Kidney (tissue), 14 donors: ENCODE measurements around the gene PPARA. TPM values are rescaled to one million over a fixed set of nuclear protein-coding genes. Genes with fewer than 3 reads are reported as not detected.

Experiments used
- DNase-seq, 5 donors: peaks; one replicate each; pipeline ENCODE4 v3.0.0-alpha.2; 2013 to 2020
- FAIRE-seq: peaks from 2 replicates; lab custom pipeline; 2012; peaks lifted over from hg19 to GRCh38; lab: Jason Lieb, UNC
- H3K27ac ChIP-seq, 2 donors: one replicate each; pipeline ENCODE4 v1.7.0; 2013; ENCODE audit warnings: low read depth in 2 of 2, low read length in 2 of 2, inconsistent platforms in 1 of 2
- H3K27me3 ChIP-seq: one replicate; pipeline ENCODE4 v1.7.1; 2013; ENCODE audit warnings: low read length, inconsistent platforms; ENCODE audit not compliant: control insufficient read depth, insufficient read depth
- H3K36me3 ChIP-seq, 3 donors: one replicate each; pipeline versions ENCODE4 v1.7.0 to v1.7.1; 2013; ENCODE audit warnings: low read length in 3 of 3, control low read depth in 1 of 3, inconsistent platforms in 1 of 3; ENCODE audit not compliant: insufficient read depth in 3 of 3, control insufficient read depth in 2 of 3
- H3K4me1 ChIP-seq, 3 donors: one replicate each; pipeline versions ENCODE4 v1.7.0 to v1.7.1; 2013; ENCODE audit warnings: low read length in 3 of 3, inconsistent platforms in 1 of 3, low read depth in 1 of 3; ENCODE audit not compliant: control insufficient read depth in 2 of 3, insufficient read depth in 2 of 3
- H3K4me3 ChIP-seq, 3 donors: one replicate each; pipeline versions ENCODE4 v1.7.0 to v1.8.1; 2013; ENCODE audit warnings: low read length in 3 of 3, control low read depth in 1 of 3, inconsistent platforms in 1 of 3
- H3K9ac ChIP-seq, 3 donors: one replicate each; pipeline versions ENCODE4 v1.7.0 to v1.7.1; 2013; ENCODE audit warnings: low read length in 3 of 3, control low read depth in 1 of 3, inconsistent platforms in 1 of 3
- H3K9me3 ChIP-seq, 3 donors: one replicate each; pipeline versions ENCODE4 v1.7.0 to v1.7.1; 2013; ENCODE audit warnings: low read length in 3 of 3, control low read depth in 1 of 3, inconsistent platforms in 1 of 3; ENCODE audit not compliant: control insufficient read depth in 2 of 3, insufficient read depth in 1 of 3
- intact Hi-C: fragments of 100-400 bp; cut with DNase I; formaldehyde crosslinking; loops from one replicate; pipeline ENCODE4 v1.11.1; 2022
- polyA plus RNA-seq: library from polyadenylated mRNA; stranded (reverse); fragments of 350-450 nt; fragmentation: Illumina TruSeq; extraction: RNeasy Lipid Tissue Mini Kit (QIAGEN cat#74804); gene quantifications from one replicate; pipeline ENCODE4 v1.2.3, GENCODE V29; 2014; ENCODE audit warnings: low read depth, low replicate concordance; ENCODE audit not compliant: insufficient read depth
- total RNA-seq: library from RNA; stranded (reverse); fragmentation: NEBNext Ultra II Directional; extraction: Animal tissue kit (Norgen Biotek cat#: 25700); gene quantifications from one replicate; pipeline ENCODE4 v1.2.1, GENCODE V29; 2021
- TF ChIP-seq, protein P1 (sequence below): IDR thresholded peaks from 3 replicates; pipeline ENCODE4 v1.5.1; 2012; ENCODE audit warnings: mild to moderate bottlenecking, moderate library complexity, borderline replicate concordance; ENCODE audit not compliant: insufficient read depth; ENCODE audit errors: extremely low read depth
- donor health status: control.
- donor health status: control.
- donor health status: control.
- donor health status: control.
- donor health status: control.
- donor health status: DM: yes; HTN: yes; CAD: no.
- donor health status: Normal renal cell carcinoma (clear cell type).

Gene PPARA
- total and polyA plus RNA-seq, 2 donors from 2014 or later, result 15.8 to 36.8 TPM

DNA sequence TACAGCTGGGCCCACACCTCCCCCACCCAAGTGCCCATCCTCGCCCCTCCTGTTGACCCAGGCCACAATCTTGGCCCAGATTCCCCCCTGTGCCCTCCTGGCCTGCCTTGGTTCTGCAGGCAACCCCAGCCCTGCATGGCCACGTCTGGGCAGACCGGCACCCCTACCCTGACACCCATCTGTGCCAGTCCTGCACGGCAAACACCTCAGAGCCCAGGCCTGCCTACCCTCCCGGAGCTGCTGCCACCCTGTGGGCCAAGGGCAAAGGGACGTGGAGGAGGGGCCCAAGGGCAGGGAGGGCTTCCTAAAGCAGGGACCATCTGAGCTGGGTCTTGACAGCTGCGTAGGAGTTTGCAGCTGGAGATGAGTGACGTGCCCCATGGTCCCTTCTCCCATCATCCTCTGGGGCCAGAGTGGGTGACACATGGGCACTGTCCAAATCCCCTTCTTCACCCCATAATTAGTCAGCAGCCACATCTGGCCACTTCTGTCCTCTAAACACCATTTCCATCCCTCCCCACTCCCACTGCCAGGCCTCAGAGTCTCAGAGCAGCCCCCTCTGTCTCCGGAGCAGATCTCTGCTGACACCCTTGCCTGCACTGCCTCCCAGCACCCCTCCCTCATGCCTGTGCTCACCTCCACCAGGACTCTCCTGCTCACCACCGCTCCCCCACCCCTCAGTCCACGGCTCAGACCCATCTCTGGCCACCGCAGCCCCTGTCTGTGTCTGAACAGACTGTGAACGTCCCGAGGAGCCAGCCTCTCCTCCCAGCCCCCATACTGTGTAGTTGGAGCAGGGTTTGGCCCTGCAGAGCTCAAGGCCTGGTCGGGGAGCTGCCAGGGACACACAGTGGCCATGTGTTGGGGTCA, 35.6 kb upstream of the PPARA start:
- H3K27ac ChIP-seq, result peak overlapping the region; percentile 56 to 71
- H3K36me3 ChIP-seq, result peaks cover 0 to 25% (median 7%) of the 10 kb centered on the region in 3 donors
- H3K9me3 ChIP-seq, result no peaks in the 10 kb centered on the region
- no peak for FAIRE-seq
- no peak overlapping the region for H3K9ac ChIP-seq
- peaks cover 0 to 46% (median 22%) of the 10 kb centered on the region in 3 donors for H3K4me1 ChIP-seq
- H3K4me3 ChIP-seq, result no peak overlapping the region
- intact Hi-C loops, result loop anchor here (5.0 kb wide), 1 partner anchor 112 kb away; no protein-coding TSS in a partner anchor
- DNase-seq, result no peak
- TF ChIP-seq, protein P1, sequence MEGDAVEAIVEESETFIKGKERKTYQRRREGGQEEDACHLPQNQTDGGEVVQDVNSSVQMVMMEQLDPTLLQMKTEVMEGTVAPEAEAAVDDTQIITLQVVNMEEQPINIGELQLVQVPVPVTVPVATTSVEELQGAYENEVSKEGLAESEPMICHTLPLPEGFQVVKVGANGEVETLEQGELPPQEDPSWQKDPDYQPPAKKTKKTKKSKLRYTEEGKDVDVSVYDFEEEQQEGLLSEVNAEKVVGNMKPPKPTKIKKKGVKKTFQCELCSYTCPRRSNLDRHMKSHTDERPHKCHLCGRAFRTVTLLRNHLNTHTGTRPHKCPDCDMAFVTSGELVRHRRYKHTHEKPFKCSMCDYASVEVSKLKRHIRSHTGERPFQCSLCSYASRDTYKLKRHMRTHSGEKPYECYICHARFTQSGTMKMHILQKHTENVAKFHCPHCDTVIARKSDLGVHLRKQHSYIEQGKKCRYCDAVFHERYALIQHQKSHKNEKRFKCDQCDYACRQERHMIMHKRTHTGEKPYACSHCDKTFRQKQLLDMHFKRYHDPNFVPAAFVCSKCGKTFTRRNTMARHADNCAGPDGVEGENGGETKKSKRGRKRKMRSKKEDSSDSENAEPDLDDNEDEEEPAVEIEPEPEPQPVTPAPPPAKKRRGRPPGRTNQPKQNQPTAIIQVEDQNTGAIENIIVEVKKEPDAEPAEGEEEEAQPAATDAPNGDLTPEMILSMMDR, result no peak
- H3K27me3 ChIP-seq, result no peaks in the 10 kb centered on the region

DNA sequence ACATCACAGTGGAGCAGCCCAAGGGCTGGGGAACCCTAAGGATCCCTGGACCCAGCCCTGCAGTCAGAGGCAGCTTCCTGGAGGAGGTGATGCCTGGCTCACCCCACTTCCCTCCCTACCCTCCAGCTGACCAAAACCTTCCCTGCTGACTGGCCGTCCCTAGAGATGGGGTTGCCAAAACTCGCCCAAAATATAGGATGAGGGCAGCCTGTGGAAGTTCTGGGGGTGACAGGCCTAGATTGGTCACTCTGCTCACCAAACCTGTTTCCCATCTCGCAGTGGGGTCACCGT, 35.0 kb upstream of the PPARA start:
- Histone ChIP-seq H3K9ac (no peak overlapping the region), H3K27me3 (no peaks in the 10 kb centered on the region), H3K36me3 (peaks cover 0 to 19% (median 7%) of the 10 kb centered on the region in 3 donors), H3K4me3 (no peak overlapping the region), H3K4me1 (peaks cover 0 to 40% (median 17%) of the 10 kb centered on the region in 3 donors), H3K9me3 (no peaks in the 10 kb centered on the region), H3K27ac (peak overlapping the region; percentile 56 to 63)
- FAIRE-seq (no peak), DNase-seq (no peak)
- intact Hi-C loops, result no loop called here
- TF ChIP-seq, protein P1, result no peak

- H3K9ac ChIP-seq, result peak overlapping the region in 1 of 3 donors; percentile 35
- H3K27me3 ChIP-seq, result no peaks in the 10 kb centered on the region
- TF ChIP-seq, protein P1, result no peak
- FAIRE-seq (no peak), DNase-seq (no peak)
- no peak overlapping the region for H3K4me3 ChIP-seq
- H3K4me1 ChIP-seq, result peaks cover 0 to 35% (median 11%) of the 10 kb centered on the region in 3 donors
- intact Hi-C loops, result no loop called here
- no peaks in the 10 kb centered on the region for H3K9me3 ChIP-seq
- peak overlapping the region; percentile 56 to 63 for H3K27ac ChIP-seq
- peaks cover 0 to 15% (median 7%) of the 10 kb centered on the region in 3 donors for H3K36me3 ChIP-seq
Observed at GRCh38 chr22:46115755-46116490, 34.4 kb upstream of the PPARA start.
